HepG2 (cell line): ENCODE data around the gene ANKRD36C. TPM values are rescaled to one million over a fixed set of nuclear protein-coding genes. Genes with fewer than 3 reads are reported as not detected.
"Not testable (repeated sequence)": the region's sequence is repeated elsewhere in the genome, so short reads cannot be mapped to it uniquely, and the experiment has no call there.

Experiments
- ATAC-seq: fragments of 200-7000 bp; cut with Tn5 transposase; 3 replicates; pipeline ENCODE4 v1.9.1; 2020; ENCODE audit warnings: mild to moderate bottlenecking, moderate library complexity
- BruUV-seq: library from RNA; stranded (reverse); fragments of 400-500 nt; replicated peaks from 2 replicates; lab custom pipeline; 2021; lab: Mats Ljungman, UMichigan
- CTCF ChIA-PET: fragments of 300-600 bp; formaldehyde crosslinking; extraction: SDS; loops from one replicate; lab custom pipeline; 2021; ENCODE audit warnings: low total read pairs, inconsistent platforms, low intra/inter-chr PET ratio; lab: Yijun Ruan, JAX
- POLR2A ChIA-PET: fragments of 350-600 bp; sonication (Branson Sonifier 250); formaldehyde crosslinking; loops from one replicate; lab custom pipeline; 2020; ENCODE audit warnings: antibody characterized with exemption, inconsistent platforms; lab: Yijun Ruan, JAX
- DNase-seq: peaks from one replicate; pipeline ENCODE4 v3.0.0-alpha.2; 2015; ENCODE audit warnings: low spot score
- FAIRE-seq: peaks from 3 replicates; lab custom pipeline; 2011; peaks lifted over from hg19 to GRCh38; lab: Jason Lieb, UNC
- H2AFZ ChIP-seq: one replicate; pipeline ENCODE4 v1.6.1; 2011; ENCODE audit warnings: low read length, inconsistent platforms
- H3K27ac ChIP-seq: fragments of 300-600 bp; 3 replicates; pipeline ENCODE4 v1.8.0; 2011; ENCODE audit warnings: mixed run types, mild to moderate bottlenecking, mixed read lengths, low read length, inconsistent platforms; ENCODE audit not compliant: insufficient read depth; ENCODE audit errors: extremely low read length
- H3K27me3 ChIP-seq, 2 experiments: fragments of 200-600 bp in 1 of 2; 2 replicates in 1 of 2; 3 replicates in 1 of 2; pipeline versions ENCODE4 v1.6.0 to v1.8.0; 2011; ENCODE audit warnings: low read length in 2 of 2, mild to moderate bottlenecking in 2 of 2, moderate library complexity in 2 of 2, inconsistent platforms in 1 of 2; ENCODE audit not compliant: insufficient read depth in 2 of 2, control insufficient read depth in 1 of 2
- H3K36me3 ChIP-seq, 2 experiments: fragments of 200-600 bp in 1 of 2; replicated peaks in 1 of 2; 2 replicates in 1 of 2; 3 replicates in 1 of 2; pipeline versions ENCODE4 v1.5.1 to v1.8.0; 2011; ENCODE audit warnings: low read length in 2 of 2, inconsistent platforms in 1 of 2; ENCODE audit not compliant: insufficient read depth in 2 of 2, control insufficient read depth in 1 of 2
- H3K4me1 ChIP-seq: 2 replicates; pipeline ENCODE4 v1.5.1; 2012; ENCODE audit warnings: low read length, inconsistent platforms; ENCODE audit not compliant: insufficient read depth
- H3K4me2 ChIP-seq: 2 replicates; pipeline ENCODE4 v1.6.0; 2011; ENCODE audit warnings: low read depth, low read length, inconsistent platforms
- H3K4me3 ChIP-seq, 3 experiments: fragments of 200-600 bp in 1 of 3; sonication (generic), shearing (Covaris generic) in 1 of 3; replicated peaks in 1 of 3; 2 replicates each; pipeline ENCODE4 v1.5.1; 2011 to 2016; ENCODE audit warnings: low read length in 3 of 3, inconsistent platforms in 2 of 3, low read depth in 2 of 3, mild to moderate bottlenecking in 2 of 3, control low read depth in 1 of 3, mixed read lengths in 1 of 3; ENCODE audit not compliant: insufficient read depth in 1 of 3
- H3K79me2 ChIP-seq: one replicate; pipeline ENCODE4 v1.6.1; 2011; ENCODE audit warnings: low read length, inconsistent platforms; ENCODE audit not compliant: insufficient read depth
- H3K9ac ChIP-seq: 2 replicates; pipeline ENCODE4 v1.6.0; 2011; ENCODE audit warnings: mild to moderate bottlenecking, low read depth, low read length, inconsistent platforms; ENCODE audit not compliant: insufficient read depth
- H3K9me3 ChIP-seq: 2 replicates; pipeline ENCODE4 v1.5.1; 2012; ENCODE audit warnings: mild to moderate bottlenecking, low read length
- H4K20me1 ChIP-seq: 2 replicates; pipeline ENCODE4 v1.6.0; 2011; ENCODE audit warnings: inconsistent platforms, mild to moderate bottlenecking, low read length, moderate library complexity; ENCODE audit not compliant: insufficient read depth
- ARID2 ChIP-seq: sonication (generic); formaldehyde crosslinking; IDR thresholded peaks from 2 replicates; pipeline ENCODE4 v1.8.1; 2022; ENCODE audit warnings: mild to moderate bottlenecking, missing genetic modification reagents, borderline replicate concordance
- ATF4 ChIP-seq, 2 experiments: fragments of 450-650 bp in 1 of 2; sonication (generic) in 1 of 2; formaldehyde crosslinking; IDR thresholded peaks; 2 replicates each; pipeline versions ENCODE4 v1.5.0 to v1.8.0; 2020 to 2022; ENCODE audit warnings: mild to moderate bottlenecking in 1 of 2, missing genetic modification reagents in 1 of 2
- FLYWCH1 ChIP-seq: sonication (generic); formaldehyde crosslinking; IDR thresholded peaks from 2 replicates; pipeline ENCODE4 v1.8.1; 2023; ENCODE audit warnings: mild to moderate bottlenecking, missing genetic modification reagents
- GPBP1L1 ChIP-seq: sonication (generic); formaldehyde crosslinking; IDR thresholded peaks from 2 replicates; pipeline ENCODE4 v1.5.0; 2020; ENCODE audit warnings: mild to moderate bottlenecking, missing genetic modification reagents
- KMT2A ChIP-seq: sonication (generic); formaldehyde crosslinking; IDR thresholded peaks from 2 replicates; pipeline ENCODE4 v1.4.0; 2020; ENCODE audit warnings: missing genetic modification reagents
- NFKBIZ ChIP-seq: IDR thresholded peaks from 2 replicates; pipeline ENCODE4 v1.6.1; 2018; ENCODE audit warnings: missing genetic modification reagents, missing compliant biosample characterization
- NKX3-1 ChIP-seq: sonication (generic); formaldehyde crosslinking; IDR thresholded peaks from 2 replicates; pipeline ENCODE4 v1.5.0; 2020; ENCODE audit warnings: missing genetic modification reagents
- PHF21A ChIP-seq: sonication (generic); formaldehyde crosslinking; IDR thresholded peaks from 2 replicates; pipeline ENCODE4 v1.5.0; 2020; ENCODE audit warnings: mild to moderate bottlenecking, missing genetic modification reagents
- SATB2 ChIP-seq: sonication (generic); formaldehyde crosslinking; IDR thresholded peaks from 2 replicates; pipeline ENCODE4 v1.5.0; 2020; ENCODE audit warnings: missing genetic modification reagents
- ZBTB2 ChIP-seq: sonication (generic); formaldehyde crosslinking; IDR thresholded peaks from 2 replicates; pipeline ENCODE4 v1.8.0; 2022; ENCODE audit warnings: low read depth, missing genetic modification reagents
- ZBTB49 ChIP-seq: sonication (generic); formaldehyde crosslinking; IDR thresholded peaks from 2 replicates; pipeline ENCODE4 v1.4.0; 2020; ENCODE audit warnings: missing genetic modification reagents, borderline replicate concordance
- ZNF225 ChIP-seq: sonication (generic); formaldehyde crosslinking; IDR thresholded peaks from 2 replicates; pipeline ENCODE4 v1.4.0; 2020; ENCODE audit warnings: mild to moderate bottlenecking, missing genetic modification reagents
- WGBS: methylation state at CpG from one replicate; pipeline ENCODE4 v1.1.6; 2017; ENCODE audit warnings: low lambda C conversion rate; 5-methylcytosine and 5-hydroxymethylcytosine counted together
- in situ Hi-C: cut with HindIII; loops from 2 replicates; pipeline ENCODE4 v1.10.0; 2017; ENCODE audit warnings: low pct_unique_long_range_greater_than_20kb; ENCODE audit not compliant: extremely low pct_ligation_motif_present
- intact Hi-C: fragments of 100-400 bp; cut with micrococcal nuclease; formaldehyde crosslinking; loops from one replicate; pipeline ENCODE4 v1.10.0; 2022; ENCODE audit not compliant: unreplicated experiment
- polyA plus RNA-seq, 8 experiments: library from polyadenylated mRNA; depleted of rRNA in 3 of 8; stranded (reverse) in 7 of 8; unstranded in 1 of 8; fragments of >200 nt; fragmentation: Illumina TruSeq in 4 of 8; extraction: Trizol in 4 of 8; gene quantifications; 2 replicates each; pipeline versions ENCODE4 v1.2.1 to v1.2.3, GENCODE V29; 2011 to 2016; ENCODE audit warnings: low read depth in 4 of 8, missing spikeins in 1 of 8, mixed read lengths in 1 of 8; ENCODE audit not compliant: insufficient read depth in 1 of 8
- total RNA-seq, 5 experiments: library from RNA; depleted of rRNA; stranded (reverse); fragments of >200 nt; fragmentation: Illumina TruSeq; extraction: Trizol; gene quantifications; 2 replicates each; pipeline ENCODE4 v1.2.3, GENCODE V29; 2016; ENCODE audit warnings: low read depth in 1 of 5

ANKRD36C gene
- total and polyA plus RNA-seq, 2 of the 13 experiments (the other 11 are each of a cell fraction or from before 2014, with no cell fraction given), result 5.4 to 36.2 TPM

GRCh38 chr2:96025755-96026154, 34.1 kb upstream of the ANKRD36C start:
- ATAC-seq, in situ Hi-C loops, POLR2A ChIA-PET: not testable (repeated sequence)

GRCh38 chr2:96025194-96025492, 33.5 kb upstream of the ANKRD36C start:
- no peak overlapping the region for H3K4me3 ChIP-seq
- ChIA-PET CTCF (no interaction called here), POLR2A (no interaction called here)
- no peaks in the 10 kb centered on the region for H3K4me1 ChIP-seq
- BruUV-seq, result no TSS peak
- in situ Hi-C loops, result no loop called here
- no peak for DNase-seq
- H3K4me2 ChIP-seq, result no peak overlapping the region
- H3K9me3 ChIP-seq, result no peaks in the 10 kb centered on the region
- H3K36me3 ChIP-seq, result no peaks in the 10 kb centered on the region
- H2AFZ ChIP-seq, result no peak overlapping the region
- FAIRE-seq, result no peak
- H4K20me1 ChIP-seq, result no peaks in the 10 kb centered on the region
- 70% methylated on average over 2 of the region's 4 CpGs for WGBS
- H3K27me3 ChIP-seq, result peaks cover 0 to 1% of the 10 kb centered on the region in 2 experiments; a peak in 2 of 5 replicates
- no peak overlapping the region for H3K27ac ChIP-seq
- H3K79me2 ChIP-seq, result no peaks in the 10 kb centered on the region
- intact Hi-C loops, result loop anchor here (10.0 kb wide), 2 partner anchors 90 to 150 kb away; partner anchors contain the start of gene ADRA2B
- no peak for ATAC-seq
- no peak overlapping the region for H3K9ac ChIP-seq
- TF ChIP-seq ARID2 (CRISPR knock-in tag) (no peak), PHF21A (CRISPR knock-in tag) (no peak), ZBTB49 (CRISPR knock-in tag) (no peak), KMT2A (CRISPR knock-in tag) (no peak), ZBTB2 (no peak), ATF4 (CRISPR knock-in tag; IDR thresholded peaks at IDR 0.05) (no peak), NKX3-1 (CRISPR knock-in tag) (no peak), GPBP1L1 (CRISPR knock-in tag) (no peak), NFKBIZ (CRISPR knock-in tag) (no peak), SATB2 (CRISPR knock-in tag) (no peak), FLYWCH1 (no peak), ZNF225 (no peak)

More at GRCh38 chr2:96025755-96026154, 34.1 kb upstream of the ANKRD36C start:
- H3K4me3 ChIP-seq, CTCF ChIA-PET, H3K27ac ChIP-seq, H3K9ac ChIP-seq, DNase-seq, BruUV-seq, H2AFZ ChIP-seq, H3K79me2 ChIP-seq, H3K4me2 ChIP-seq, H4K20me1 ChIP-seq, H3K27me3 ChIP-seq, H3K36me3 ChIP-seq, FAIRE-seq, H3K9me3 ChIP-seq, H3K4me1 ChIP-seq: not testable (repeated sequence)
- intact Hi-C loops, result loop anchor here (10.0 kb wide), 2 partner anchors 89 to 149 kb away; partner anchors contain the start of gene ADRA2B
- WGBS, result no CpG with 5 or more reads among the region's 6 CpGs
